ENCODE measurements around the gene PPARD.
A peak's percentile ranks its signal among the peaks of the same experiment; 100 is the strongest.
"Not testable (repeated sequence)": the region's sequence is repeated elsewhere in the genome, so short reads cannot be mapped to it uniquely, and the experiment has no call there.

Gene PPARD

GRCh38 chr6:35302604-35303241, 39.6 kb upstream of the PPARD start:
- H3K4me3 ChIP-seq: no peak overlapping the region
- no peak overlapping the region for H3K27ac ChIP-seq

GRCh38 chr6:35304299-35304698, 38.1 kb upstream of the PPARD start:
- TF ChIP-seq CTCF (IDR thresholded peaks at IDR 0.05): no peak
- DNase-seq: no peak
- intact Hi-C loops (cut with DNase I; ENCODE audit: low total_unique reads): no loop called here
- H3K36me3 ChIP-seq: no peaks in the 10 kb centered on the region
- H3K4me1 ChIP-seq: no peaks in the 10 kb centered on the region
- no peak overlapping the region for H3K27ac ChIP-seq
- H3K27me3 ChIP-seq: no peaks in the 10 kb centered on the region
- no peak overlapping the region for H3K4me3 ChIP-seq
- H3K9me3 ChIP-seq: no peaks in the 10 kb centered on the region

More at GRCh38 chr6:35302604-35303241, 39.6 kb upstream of the PPARD start:
- no peak for TF ChIP-seq CTCF (IDR thresholded peaks at IDR 0.05)
- H3K9me3 ChIP-seq: no peaks in the 10 kb centered on the region
- peaks cover 0 to 5% (median 0%) of the 10 kb centered on the region in 4 donors for H3K4me1 ChIP-seq
- intact Hi-C loops (cut with DNase I; ENCODE audit: low total_unique reads): no loop called here
- H3K27me3 ChIP-seq: no peaks in the 10 kb centered on the region
- no peaks in the 10 kb centered on the region for H3K36me3 ChIP-seq
- peak; percentile 40 to 67 for DNase-seq

GRCh38 chr6:35305117-35305516, 37.2 kb upstream of the PPARD start:
- intact Hi-C loops (cut with DNase I; ENCODE audit: low total_unique reads): no loop called here
- no peak for DNase-seq
- Histone ChIP-seq H3K4me3 (no peak overlapping the region), H3K4me1 (no peaks in the 10 kb centered on the region), H3K36me3 (no peaks in the 10 kb centered on the region), H3K27me3 (no peaks in the 10 kb centered on the region), H3K9me3 (no peaks in the 10 kb centered on the region), H3K27ac (no peak overlapping the region)
- no peak for TF ChIP-seq CTCF (IDR thresholded peaks at IDR 0.05)

GRCh38 chr6:35307138-35307537, 35.2 kb upstream of the PPARD start:
- H3K27ac ChIP-seq; H3K4me1 ChIP-seq; H3K27me3 ChIP-seq; DNase-seq; intact Hi-C loops (cut with DNase I; ENCODE audit: low total_unique reads); H3K9me3 ChIP-seq; H3K36me3 ChIP-seq; H3K4me3 ChIP-seq: not testable (repeated sequence)

- H3K9me3 ChIP-seq; H3K27ac ChIP-seq; H3K4me3 ChIP-seq; H3K27me3 ChIP-seq; H3K36me3 ChIP-seq; intact Hi-C loops (cut with DNase I; ENCODE audit: low total_unique reads); DNase-seq; H3K4me1 ChIP-seq: not testable (repeated sequence)
These were observed 33.8 kb upstream of the PPARD start for GRCh38 chr6:35308543-35308942.

GRCh38 chr6:35309611-35310264, 32.6 kb upstream of the PPARD start:
- DNase-seq: no peak
- peaks cover 0 to 5% (median 0%) of the 10 kb centered on the region in 3 donors for H3K36me3 ChIP-seq
- no peaks in the 10 kb centered on the region for H3K4me1 ChIP-seq
- no peaks in the 10 kb centered on the region for H3K9me3 ChIP-seq
- intact Hi-C loops (cut with DNase I; ENCODE audit: low total_unique reads): no loop called here
- no peak overlapping the region for H3K4me3 ChIP-seq
- no peaks in the 10 kb centered on the region for H3K27me3 ChIP-seq
- no peak for TF ChIP-seq CTCF (IDR thresholded peaks at IDR 0.05)
- H3K27ac ChIP-seq: no peak overlapping the region

Measured in tibial artery (tissue), 4 donors.